Measurements from ENCODE around the gene HNRNPA2B1.

DNA sequence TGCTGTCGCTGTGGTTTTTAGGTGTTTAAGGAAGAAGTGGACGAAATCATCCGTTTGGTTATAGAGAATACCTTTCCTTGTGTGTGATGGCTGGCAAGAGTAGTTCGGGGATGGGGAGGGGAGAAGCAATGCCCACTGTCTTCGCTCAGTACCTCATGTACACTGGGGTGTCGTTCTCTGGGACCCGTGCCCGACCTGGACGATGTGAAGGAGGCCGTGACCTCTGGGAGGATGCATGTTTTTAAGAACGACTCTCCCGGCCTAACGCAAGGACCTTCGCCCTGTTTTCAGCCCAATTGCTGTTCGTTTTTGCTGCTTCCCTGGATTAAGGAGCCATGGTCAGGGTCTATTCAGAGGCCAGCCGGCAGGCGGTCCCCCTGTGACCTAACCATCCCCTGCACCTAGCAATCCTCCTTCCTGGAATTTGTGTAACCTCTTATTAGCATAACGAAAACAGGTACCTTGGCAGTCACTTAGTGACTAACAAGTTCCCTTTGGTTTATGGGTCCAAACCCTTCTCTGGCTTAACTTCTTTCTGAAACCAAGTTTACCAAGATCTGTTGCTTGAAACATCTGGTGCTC, 47.2 kb downstream of the HNRNPA2B1 start:
- TF ChIP-seq MEF2A (IDR thresholded peaks at IDR 0.05; ENCODE audit: borderline replicate concordance, low read depth) (no peak), RFX5 (IDR thresholded peaks at IDR 0.05; ENCODE audit: low read length) (no peak), EP300 (IDR thresholded peaks at IDR 0.05; ENCODE audit: borderline replicate concordance in 1 of 2, low read depth in 1 of 2, low read length in 1 of 2) (no peak), CHD2 (IDR thresholded peaks at IDR 0.05; ENCODE audit: low read length, partially characterized antibody) (no peak), POLR2AphosphoS5 (IDR thresholded peaks at IDR 0.05; ENCODE audit: low read depth, low read length) (no peak), FOXJ3 (CRISPR knock-in tag; IDR thresholded peaks at IDR 0.05) (no peak), FOSL2 (IDR thresholded peaks at IDR 0.05; ENCODE audit: borderline replicate concordance, low read depth) (no peak), YY1 (IDR thresholded peaks at IDR 0.05; ENCODE audit: low read depth) (no peak), RCOR1 (IDR thresholded peaks at IDR 0.05; ENCODE audit: low read length) (no peak), GABPA (IDR thresholded peaks at IDR 0.05; ENCODE audit: low read depth) (no peak)
- TF ChIP-seq, protein P1, sequence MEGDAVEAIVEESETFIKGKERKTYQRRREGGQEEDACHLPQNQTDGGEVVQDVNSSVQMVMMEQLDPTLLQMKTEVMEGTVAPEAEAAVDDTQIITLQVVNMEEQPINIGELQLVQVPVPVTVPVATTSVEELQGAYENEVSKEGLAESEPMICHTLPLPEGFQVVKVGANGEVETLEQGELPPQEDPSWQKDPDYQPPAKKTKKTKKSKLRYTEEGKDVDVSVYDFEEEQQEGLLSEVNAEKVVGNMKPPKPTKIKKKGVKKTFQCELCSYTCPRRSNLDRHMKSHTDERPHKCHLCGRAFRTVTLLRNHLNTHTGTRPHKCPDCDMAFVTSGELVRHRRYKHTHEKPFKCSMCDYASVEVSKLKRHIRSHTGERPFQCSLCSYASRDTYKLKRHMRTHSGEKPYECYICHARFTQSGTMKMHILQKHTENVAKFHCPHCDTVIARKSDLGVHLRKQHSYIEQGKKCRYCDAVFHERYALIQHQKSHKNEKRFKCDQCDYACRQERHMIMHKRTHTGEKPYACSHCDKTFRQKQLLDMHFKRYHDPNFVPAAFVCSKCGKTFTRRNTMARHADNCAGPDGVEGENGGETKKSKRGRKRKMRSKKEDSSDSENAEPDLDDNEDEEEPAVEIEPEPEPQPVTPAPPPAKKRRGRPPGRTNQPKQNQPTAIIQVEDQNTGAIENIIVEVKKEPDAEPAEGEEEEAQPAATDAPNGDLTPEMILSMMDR (IDR thresholded peaks at IDR 0.05): no peak
- TF ChIP-seq, protein P2, sequence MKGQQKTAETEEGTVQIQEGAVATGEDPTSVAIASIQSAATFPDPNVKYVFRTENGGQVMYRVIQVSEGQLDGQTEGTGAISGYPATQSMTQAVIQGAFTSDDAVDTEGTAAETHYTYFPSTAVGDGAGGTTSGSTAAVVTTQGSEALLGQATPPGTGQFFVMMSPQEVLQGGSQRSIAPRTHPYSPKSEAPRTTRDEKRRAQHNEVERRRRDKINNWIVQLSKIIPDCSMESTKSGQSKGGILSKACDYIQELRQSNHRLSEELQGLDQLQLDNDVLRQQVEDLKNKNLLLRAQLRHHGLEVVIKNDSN (IDR thresholded peaks at IDR 0.05; ENCODE audit: borderline replicate concordance, low read depth): no peak
- TF ChIP-seq, protein P3, sequence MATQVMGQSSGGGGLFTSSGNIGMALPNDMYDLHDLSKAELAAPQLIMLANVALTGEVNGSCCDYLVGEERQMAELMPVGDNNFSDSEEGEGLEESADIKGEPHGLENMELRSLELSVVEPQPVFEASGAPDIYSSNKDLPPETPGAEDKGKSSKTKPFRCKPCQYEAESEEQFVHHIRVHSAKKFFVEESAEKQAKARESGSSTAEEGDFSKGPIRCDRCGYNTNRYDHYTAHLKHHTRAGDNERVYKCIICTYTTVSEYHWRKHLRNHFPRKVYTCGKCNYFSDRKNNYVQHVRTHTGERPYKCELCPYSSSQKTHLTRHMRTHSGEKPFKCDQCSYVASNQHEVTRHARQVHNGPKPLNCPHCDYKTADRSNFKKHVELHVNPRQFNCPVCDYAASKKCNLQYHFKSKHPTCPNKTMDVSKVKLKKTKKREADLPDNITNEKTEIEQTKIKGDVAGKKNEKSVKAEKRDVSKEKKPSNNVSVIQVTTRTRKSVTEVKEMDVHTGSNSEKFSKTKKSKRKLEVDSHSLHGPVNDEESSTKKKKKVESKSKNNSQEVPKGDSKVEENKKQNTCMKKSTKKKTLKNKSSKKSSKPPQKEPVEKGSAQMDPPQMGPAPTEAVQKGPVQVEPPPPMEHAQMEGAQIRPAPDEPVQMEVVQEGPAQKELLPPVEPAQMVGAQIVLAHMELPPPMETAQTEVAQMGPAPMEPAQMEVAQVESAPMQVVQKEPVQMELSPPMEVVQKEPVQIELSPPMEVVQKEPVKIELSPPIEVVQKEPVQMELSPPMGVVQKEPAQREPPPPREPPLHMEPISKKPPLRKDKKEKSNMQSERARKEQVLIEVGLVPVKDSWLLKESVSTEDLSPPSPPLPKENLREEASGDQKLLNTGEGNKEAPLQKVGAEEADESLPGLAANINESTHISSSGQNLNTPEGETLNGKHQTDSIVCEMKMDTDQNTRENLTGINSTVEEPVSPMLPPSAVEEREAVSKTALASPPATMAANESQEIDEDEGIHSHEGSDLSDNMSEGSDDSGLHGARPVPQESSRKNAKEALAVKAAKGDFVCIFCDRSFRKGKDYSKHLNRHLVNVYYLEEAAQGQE (IDR thresholded peaks at IDR 0.05; ENCODE audit: low read depth, low read length): no peak
